ENCODE data around the gene AACS.
"Not testable (repeated sequence)": the region's sequence is repeated elsewhere in the genome, so short reads cannot be mapped to it uniquely, and the experiment has no call there.

AACS gene

DNA sequence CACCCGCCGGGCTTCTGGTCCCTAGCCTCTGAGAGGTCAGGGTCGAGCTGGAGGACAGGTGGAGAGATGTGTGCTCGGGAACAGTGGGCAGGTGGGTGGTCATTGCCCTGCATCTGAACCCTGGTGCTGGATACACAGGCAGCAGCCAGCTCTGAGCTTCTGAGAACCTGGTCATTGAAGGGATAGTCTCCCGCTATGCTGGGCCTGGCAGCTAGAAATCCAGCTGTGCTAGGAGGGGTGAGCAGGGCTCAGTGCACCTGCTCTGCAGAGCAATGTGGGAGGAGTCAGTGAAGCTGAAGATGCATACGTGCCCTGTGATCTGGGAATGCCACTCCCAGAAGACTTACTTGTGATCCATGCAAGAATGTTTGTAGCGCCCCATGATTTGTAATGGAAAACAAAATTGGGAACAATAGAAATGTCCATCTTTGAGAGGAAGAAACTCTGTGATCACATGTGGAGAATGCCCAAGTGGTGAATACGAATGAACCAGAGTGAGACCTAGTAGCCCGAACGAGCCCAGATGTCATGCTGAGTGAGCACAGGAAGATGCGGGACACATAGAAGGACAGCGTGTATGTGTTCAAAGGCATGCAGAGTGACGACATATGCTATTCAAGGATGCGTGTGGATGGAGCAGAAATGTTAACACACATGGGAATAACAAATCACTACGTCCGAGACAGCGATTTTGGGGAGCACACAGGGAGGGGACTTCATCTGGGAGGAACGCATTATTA, 63.4 kb downstream of the AACS start:
- no peak for DNase-seq

DNA sequence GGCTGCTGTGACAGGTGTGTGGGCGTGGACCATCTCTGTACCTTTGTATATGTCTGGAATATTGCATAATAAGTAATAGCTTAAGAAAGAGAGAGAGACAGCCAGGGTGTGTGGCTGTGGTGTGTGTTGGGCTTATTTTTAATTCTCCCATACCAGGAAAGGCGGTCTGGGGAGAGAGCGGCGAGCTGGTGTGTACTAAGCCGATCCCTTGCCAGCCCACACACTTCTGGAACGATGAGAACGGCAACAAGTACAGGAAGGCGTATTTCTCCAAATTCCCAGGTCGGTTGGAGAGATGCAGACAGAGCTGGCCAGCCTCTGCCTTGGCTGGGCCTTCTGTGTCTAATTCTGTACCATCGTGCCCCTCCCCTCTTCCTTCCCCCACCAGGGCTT, 63.9 kb downstream of the AACS start:
- DNase-seq, result no peak

DNA sequence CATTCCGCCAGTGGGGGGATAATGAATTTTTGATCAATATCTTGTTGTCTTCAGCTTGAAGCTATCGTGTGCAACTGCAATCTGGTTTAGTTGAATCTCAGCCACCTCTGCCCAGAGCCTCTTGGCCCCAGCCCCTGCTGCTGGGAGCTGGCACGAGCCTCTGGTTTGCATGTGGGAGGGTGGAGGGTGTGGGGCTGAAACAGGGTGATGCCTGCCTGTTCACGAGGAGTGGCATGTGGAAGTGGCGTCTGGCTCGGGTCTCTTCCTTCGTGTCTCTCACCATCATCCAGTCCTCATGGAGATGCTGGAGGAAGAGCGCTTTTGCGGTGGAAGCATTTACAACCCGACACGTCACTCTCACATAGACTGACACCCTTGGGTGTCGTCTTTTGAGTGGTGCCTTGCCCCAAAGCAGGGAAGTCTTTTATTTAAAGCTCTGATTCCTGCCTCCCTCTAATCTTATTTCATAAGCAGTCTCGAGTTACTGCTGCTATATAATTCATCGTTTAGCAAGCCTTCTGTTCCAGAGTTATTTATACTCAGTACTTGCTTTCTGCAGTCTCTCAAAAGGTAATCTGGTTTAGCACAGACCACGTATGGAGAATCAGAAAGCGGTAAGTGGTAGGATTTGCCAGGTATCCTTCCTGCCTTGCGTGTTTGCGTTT, 64.5 kb downstream of the AACS start:
- DNase-seq, result no peak

DNA sequence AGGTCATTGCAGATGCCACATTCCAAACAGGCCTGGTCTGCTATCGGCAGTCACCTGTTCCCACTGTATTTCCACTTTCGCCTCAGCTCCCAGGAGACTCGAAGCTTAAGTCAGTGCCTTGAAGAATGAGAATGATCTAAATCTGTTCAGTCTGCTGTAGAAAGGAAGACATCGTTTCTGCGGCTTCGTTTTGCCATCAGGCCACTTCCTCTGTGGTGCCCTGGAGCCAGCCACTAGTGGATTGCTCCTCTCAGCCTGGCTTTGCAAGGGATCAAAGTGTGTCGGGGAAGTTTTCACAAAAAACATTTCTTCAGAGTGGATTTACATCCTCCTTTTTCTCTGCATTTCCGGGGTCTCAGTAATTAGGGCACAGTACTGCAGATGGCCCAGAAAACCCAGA, 66.7 kb downstream of the AACS start:
- no peak for DNase-seq

DNA sequence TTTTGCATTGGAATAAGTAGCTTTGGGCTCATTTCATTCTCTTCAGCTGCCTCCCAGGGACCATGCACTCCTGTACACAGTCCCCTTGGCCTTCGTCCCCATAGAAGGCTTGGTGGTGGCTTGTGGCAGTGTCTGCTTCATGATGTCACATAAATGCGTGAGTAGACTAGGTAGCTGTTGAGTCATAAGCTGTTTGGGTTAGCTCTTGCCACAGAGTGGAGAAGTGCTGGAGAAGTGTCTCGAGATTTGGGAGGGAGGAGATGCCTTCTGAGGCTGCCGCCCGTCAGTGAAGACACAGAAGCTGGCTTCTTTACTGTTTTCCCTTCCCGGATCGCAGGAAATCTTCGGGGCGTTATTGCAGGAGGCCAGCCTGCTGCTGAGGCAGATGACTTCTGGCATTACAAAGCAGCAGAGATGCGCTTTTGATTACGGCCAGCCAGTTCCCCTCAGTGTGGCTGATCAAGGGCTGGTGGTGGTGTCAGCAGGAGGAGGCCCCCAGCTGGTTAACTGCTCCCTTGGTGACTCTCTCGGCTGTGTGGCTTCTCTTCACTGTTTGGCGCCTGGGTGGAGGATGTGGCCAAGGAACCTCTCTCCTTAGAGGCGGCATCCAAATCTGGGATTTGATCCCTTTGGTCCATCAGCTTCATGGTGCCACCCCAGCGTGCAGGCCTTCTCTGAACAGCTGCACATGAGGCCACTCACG, 67.6 kb downstream of the AACS start:
- DNase-seq, result no peak

DNA sequence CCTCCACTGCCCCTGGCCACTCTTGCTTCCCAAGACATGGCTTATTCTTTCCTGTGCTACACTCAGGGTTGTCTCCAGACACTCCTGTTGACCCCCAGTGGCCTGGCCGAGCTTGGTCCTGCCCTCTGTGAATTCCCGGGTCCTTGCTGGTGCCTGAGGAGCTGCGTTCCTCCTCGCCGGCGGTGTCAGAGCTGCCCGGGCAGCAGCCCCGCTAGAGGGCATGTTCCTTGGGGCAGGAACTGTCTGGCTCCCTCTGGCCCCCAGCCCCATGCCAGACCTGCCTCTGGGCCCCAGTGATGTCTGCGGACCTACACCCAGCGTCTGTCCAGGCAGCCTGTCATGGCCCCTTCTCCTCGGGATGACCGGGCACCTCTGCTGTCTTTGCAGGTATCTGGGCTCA, 68.4 kb downstream of the AACS start:
- DNase-seq, result no peak

DNA sequence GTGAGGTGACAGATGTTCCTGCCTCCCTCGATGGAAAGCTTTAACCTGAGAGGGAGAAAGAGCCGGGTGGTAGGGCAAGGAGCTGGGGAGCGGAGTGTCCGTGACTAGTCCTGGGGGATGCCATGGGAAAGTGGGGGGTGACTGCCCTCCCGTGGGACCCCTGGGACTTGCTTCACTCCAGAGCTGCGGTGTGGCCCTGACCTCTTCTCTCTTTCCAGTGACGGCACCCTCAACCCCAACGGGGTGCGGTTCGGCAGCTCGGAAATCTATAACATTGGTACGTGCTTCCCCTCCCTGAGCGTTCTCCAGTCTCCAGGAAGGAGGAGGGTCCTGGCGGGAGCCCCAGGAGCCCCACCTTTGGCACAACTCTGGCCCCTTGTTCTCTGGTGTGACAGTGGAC, 69.3 kb downstream of the AACS start:
- DNase-seq, result no peak

DNA sequence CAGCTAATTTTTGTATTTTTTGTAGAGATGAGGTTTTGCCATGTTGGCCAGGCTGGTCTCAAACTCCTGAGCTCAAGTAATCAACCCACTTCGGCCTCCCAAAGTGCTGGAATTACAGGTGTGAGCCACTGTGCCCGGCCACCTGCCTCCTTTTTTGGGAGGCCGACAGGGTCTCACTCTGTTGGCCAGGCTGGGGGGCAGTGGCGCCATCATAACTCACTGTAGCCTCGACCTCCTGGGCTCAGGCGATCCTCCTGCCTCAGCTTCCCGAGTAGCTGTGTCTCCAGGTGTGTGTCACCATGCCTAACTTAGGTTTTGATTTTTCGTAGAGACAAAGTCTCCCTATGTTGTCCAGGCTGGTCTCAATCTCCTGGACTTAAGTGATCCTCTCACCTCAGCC, 70.7 kb downstream of the AACS start:
- DNase-seq, result no peak

DNA sequence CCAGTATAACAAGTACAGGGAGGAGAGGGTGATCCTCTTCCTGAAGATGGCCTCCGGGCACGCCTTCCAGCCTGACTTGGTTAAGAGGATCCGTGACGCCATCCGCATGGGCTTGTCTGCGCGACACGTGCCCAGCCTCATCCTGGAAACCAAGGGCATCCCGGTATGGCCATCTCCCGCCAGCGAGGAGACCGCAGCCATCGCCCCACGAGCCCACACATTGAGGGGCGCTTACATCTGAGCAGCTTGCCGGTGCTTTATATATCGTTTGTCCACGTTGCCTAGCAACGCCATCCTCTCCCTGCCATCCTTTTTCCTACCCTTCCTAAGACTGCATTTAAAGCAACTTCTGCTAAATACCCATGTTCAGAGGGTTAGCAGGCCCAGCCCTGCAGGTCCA, 71.5 kb downstream of the AACS start:
- DNase-seq, result no peak

DNA sequence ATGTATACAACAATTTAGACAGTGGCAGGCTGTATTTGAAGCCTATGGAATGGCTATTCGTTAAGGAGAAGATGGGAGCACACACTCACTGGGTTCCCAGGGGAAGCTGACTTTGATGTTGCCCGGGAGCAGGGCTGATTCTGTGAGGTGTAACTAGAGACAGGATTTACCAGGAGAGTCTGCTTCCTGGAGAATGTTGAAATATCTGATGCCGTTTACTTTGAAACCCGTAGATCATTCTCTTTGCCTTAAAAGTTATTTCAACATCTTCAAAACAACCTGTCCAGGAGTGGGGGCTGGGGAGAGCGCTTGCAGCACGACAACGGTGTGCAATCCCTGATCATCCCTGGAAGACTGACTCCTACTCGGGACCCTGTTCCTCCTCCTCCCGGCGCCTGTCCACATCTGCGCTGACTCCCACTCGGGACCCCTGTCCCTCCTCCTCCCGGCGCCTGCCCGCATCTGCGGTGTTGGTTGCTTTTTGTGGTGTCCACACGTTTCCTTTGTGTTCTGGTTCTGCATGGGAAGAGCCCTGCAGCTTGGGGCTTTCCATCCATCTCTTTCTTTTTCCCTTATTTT, 72.6 kb downstream of the AACS start:
- no peak for DNase-seq

DNA sequence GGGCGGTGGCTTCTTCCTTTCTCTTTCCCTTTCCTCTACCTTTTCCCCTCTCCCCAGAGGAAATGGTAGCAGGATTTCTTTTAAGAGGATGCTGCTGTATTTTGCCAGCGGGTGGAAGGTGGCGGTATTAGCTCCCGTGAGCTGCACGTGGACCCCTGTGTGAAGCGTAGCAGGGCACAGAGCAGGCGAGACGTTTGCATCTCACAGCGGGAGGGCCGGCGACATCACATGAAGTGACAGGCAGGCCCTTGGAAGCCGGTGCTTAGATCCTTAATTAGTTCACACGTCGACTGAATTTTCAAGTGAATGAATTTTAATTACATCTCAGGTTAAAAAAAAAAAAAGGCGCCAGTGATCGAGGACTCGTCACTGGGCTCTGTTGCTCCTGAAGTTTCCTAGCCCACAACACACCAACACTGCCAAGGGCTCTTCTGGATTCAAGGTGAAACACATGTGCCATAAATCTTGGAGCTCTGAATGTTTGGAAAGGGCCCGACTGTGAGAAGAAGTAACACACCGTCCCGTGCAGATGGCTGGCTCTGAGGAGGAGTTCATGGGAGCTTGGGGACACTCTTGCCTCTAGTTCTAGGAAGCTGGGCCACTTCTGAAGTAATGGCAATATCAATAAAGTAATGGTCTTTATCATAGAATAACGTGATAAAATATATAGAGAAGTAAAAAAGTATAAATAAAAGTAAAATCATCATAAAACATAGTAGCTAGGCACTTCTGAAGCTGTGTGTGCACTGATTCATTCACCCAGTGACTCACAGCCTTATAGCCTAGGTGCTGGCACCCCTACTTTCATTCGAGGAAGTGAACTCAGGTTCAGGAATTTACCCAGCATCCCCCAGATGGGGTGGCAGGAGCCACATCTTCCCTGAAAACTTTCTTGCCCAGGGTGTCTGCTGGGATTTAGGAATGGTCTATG, 75.3 kb downstream of the AACS start:
- DNase-seq, result no peak

DNA sequence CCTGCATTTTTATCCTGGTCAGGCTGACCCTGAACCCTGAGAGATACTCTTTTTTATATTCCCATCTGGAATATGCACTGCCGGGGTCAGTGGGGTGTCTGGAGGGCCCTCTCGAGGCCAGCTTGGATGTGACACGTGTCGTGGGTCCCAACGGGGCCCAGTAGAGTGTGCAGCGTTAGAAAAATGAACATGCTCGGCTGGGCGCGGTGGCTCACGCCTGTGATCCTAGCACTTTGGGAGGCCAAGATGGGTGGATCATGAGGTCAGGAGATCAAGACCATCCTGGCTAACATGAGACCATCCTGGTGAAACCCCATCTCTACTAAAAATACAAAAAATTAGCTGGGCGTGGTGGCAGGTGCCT, 76.0 kb downstream of the AACS start:
- DNase-seq, result not testable (repeated sequence)

DNA sequence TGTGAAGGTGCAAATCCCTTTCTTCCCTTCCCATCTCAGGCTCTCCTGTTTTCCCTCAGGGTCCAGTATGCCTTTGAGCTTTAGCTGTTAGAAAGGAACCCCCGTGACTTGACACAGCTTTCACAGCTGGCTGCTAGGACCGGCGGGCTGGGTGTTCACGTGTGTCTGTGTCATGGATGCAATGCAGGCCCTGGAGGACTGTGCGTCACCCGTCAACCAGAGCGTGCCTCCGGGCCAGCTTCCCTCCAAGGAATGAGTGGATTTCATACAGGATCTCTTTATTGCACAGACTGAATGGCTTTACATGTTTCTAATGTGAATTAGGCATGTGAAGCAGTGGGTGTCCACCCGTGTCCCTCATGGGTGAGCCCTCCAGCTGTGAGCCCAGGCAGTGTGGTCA, 77.4 kb downstream of the AACS start:
- DNase-seq, result no peak

DNA sequence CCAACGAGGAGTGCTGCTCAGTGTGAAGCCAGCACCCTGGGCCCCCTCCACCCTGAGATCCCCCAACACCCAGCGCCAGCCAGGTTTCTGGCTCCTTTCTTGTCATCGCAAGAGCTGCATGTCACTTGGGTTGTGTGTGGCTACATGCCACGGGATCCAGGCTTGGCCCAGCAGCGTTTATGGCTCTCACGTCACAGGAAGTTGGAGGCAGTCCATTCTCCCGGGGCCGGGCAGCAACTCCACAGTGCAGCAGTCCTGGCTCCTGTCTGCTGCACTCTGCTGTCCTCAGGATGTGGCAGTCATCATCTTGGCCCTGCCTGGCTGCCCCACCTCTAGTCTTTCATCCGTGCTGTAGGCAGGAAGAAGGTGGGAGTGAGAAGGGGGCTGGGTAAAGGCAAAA, 78.3 kb downstream of the AACS start:
- DNase-seq, result no peak

DNA sequence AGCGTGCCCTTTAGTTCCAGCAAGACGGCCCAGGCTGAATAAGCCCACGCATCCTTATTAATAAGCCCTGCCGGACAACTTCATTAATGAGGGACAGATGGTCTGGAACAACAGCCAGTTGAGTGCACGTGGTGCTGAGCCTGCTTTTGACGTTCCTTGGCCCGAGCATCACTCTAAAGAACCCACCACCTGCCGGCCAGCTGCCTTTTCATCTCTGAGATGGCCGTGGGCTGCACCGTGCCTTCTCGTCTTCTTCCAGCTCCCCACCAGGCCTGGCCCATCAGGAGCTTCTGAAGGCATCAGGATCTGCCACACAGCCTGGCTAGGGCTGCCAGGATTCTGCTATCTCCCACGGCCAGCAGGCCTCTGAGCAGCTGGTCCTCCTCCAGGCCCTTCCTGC, 80.0 kb downstream of the AACS start:
- DNase-seq, result no peak

DNA sequence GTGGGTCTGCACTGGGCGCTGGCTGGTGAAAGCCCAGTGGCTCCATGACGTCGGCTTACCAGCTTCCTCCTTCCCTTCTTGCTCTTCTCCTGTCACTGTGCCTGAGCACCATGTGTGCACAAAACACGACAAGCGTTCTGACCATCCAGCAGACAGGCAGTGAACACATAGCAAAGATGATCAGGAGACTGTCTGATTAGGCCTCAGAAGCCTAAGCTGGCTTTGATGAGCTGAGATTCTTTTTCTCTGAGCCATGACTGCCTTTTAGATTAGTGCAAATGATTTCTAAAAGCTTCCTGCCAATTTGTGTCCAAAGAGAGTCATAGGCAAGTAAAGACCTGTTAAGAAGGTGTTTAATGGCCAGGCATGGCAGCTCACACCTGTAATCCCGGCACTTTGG, 83.1 kb downstream of the AACS start:
- peak; percentile 12 for DNase-seq

DNA sequence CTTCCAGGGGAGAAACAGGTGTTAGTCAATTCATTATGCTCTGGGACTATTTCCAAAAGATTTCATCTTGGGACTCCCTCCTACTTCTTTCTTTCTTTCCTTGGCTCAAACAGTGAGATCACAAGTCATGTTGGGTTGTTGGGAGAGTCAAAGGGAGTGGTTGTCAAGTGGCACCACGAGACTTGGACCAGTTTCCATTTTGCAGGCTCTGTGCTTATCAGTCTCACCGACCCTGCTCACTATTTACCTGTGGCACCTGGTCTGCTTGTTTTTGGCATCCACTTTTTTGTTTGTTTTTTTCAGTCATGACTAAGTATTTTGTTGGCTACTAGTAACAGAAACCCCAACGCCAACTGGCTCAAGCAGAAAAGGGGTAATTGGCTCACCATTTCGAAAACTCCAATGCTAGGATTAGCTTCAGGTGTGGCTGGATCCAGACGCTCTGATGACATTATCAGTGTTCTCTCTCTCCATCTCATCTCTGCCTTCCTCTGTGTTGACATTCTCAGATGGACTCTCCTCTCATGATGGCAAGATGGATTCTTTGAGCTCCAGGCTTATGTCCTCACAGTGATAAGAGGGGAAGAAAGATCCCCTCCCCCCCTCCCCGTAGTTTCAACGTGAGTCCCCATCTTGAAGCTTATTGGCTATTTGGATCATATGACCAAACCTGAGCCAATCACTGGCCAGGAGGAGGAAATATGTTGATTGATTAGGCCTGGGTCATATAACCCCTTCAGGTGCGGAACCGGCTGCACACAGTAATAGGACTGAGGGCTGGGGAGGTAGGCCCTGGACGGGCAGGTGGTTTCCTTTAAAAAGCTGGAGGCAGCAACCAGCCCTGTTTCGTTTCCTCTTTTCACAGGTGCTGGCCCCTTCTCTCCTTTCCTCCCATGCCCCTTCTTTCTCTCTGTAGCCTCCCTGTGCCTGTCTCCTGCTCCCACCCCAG, 84.2 kb downstream of the AACS start:
- peak; percentile 86 for DNase-seq

DNA sequence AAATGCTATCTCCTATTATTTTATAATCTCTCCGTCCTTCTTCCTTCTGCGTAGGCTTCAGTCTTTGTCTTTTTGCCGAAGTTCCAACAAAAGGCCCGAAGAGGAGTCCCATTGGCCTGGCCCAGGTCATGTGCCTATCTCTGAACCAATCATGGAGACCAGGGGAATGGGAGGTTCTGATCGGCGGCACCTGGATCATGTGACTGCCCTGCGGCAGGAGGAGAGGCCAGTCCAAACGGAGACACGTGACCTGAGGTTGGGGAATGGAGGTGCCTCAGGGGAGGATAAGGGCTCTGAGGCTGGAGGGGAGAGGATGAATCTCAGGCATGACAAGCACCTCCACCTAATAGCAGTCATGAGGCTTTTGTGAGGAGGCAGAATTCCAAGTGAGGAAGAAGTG, 86.0 kb downstream of the AACS start:
- no peak for DNase-seq

DNA sequence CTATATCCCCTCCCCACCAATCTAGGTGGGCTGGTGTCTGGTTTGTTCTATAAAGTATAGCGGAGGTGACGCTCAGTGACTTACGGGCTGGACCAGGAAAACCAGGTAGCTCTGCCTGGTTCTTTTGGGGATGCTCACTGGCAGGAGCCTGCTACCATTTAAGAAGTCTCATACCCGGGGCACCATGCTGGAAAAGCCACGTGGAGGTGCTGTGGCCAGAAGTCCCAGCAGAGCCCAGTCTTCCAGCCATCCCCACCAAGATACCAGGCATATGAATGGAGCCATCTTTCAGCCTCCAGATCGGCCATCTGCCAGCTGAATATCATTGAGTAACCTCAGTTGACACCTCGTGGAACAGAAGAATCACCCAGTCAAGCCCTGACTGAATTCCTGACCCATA, 87.2 kb downstream of the AACS start:
- no peak for DNase-seq

DNA sequence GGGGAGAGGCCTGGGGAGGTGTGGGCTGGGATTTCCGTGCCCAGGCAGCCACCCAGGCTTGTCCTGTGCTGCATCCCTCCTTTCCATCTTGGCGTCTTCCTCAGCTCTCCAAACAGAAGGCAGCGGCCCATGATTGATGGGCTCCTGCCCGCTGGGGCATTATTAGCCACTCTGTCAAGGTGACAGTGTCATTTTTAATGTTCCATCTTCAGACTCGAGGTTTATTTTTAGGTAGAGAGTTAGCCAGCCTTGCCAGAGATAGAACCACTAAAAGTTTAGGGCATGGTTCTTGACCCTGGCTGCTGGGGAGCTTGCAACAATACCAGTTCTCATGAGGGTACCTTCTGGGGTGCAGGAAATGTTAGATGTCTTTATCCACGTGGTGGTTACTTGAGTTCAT, 90.1 kb downstream of the AACS start:
- DNase-seq, result no peak

DNA sequence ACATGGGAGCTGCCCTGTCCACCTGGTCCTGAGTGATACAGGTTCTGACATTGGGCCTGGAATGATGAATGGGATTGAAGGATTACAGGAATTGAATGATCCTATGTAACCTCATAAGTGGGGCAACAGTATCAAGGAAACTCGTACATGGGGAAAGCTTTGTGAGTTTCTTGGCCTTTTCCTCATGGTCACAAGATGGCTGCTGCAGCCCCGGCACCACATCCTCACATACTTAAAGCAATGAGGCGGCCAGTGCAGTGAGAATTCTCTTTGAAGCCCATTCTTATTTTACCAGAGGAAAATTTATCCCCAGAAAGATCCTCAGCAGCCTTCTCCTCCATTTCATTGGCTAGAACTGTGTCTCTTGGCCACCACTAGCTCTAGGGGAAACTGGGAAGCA, 91.9 kb downstream of the AACS start:
- no peak for DNase-seq

DNA sequence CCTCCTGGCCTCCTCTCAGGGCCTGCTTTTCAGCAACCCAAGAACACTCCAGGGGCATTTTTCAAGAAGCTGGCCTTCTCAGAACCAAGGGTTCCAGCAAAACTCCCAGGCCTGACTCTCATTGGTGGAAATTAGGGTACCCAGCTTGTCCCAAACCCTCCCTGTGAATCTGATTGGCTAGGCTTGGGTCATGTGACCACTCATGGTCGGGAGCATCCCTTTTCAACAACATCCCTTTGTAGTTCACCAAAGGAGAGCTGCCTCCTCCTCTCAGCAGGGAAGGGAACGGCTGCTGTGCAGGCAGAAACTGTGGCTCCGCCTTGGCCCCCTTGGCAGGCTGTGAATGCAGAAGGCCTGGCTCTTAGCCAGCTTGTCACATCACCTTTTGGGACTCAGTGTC, 94.5 kb downstream of the AACS start:
- DNase-seq, result no peak
